ENCODE data around the gene NOX3. TPM values are rescaled to one million over a fixed set of nuclear protein-coding genes. Genes with fewer than 3 reads are reported as not detected.

The NOX3 gene, protein sequence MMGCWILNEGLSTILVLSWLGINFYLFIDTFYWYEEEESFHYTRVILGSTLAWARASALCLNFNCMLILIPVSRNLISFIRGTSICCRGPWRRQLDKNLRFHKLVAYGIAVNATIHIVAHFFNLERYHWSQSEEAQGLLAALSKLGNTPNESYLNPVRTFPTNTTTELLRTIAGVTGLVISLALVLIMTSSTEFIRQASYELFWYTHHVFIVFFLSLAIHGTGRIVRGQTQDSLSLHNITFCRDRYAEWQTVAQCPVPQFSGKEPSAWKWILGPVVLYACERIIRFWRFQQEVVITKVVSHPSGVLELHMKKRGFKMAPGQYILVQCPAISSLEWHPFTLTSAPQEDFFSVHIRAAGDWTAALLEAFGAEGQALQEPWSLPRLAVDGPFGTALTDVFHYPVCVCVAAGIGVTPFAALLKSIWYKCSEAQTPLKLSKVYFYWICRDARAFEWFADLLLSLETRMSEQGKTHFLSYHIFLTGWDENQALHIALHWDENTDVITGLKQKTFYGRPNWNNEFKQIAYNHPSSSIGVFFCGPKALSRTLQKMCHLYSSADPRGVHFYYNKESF
- polyA plus RNA-seq (2013), result not detected

DNA sequence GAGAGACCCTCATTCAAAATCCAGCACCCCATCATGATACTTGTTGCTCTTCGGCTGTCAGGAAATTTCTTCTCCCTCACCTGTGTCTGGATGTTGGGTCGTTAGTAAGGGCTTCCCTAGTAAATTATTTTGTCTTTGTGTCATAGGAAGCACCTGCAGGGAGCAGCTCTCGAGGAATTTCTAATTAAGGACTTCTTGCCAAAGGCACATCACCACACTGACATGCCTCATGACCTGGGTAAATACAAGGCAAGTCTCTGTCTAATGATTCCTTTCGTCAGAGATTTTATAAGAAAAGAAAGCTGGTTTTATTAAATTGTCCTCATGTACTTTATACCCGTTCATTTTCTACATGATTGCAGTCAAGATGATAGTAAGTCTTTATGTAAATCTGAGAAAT is at the start of gene NOX3:
Gene NOX3, minus strand, starts transcription at position 74 of the 400 bp plus-strand sequence. Its CDS starts 39 bp downstream, at position 35.
- no peaks in the 10 kb centered on the region for H3K36me3 ChIP-seq (ENCODE audit: control insufficient read depth in 4 of 4, insufficient read depth in 4 of 4, low read length in 3 of 4)
- peaks cover 0 to 10% (median 0%) of the 10 kb centered on the region in 4 experiments for H3K4me1 ChIP-seq (ENCODE audit: control extremely low read depth in 1 of 4, control insufficient read depth in 4 of 4, insufficient read depth in 4 of 4, low read length in 3 of 4)
- no peak within 1 kb of the TSS for H3K27ac ChIP-seq (ENCODE audit: insufficient read depth in 1 of 2, low read depth in 1 of 2, low read length in 2 of 2, poor library complexity in 1 of 2, severe bottlenecking in 2 of 2)
- no peaks in the 10 kb centered on the region for H3K9me3 ChIP-seq (ENCODE audit: control extremely low read depth in 1 of 5, control insufficient read depth in 4 of 5, insufficient read depth in 2 of 5, low read depth in 1 of 5, low read length in 4 of 5)
- DNase-seq, result no peak
- 50% methylated on average over 1 of the region's 5 CpGs for WGBS (ENCODE audit: insufficient coverage)
- CTCF ChIA-PET, result no interaction called here
- POLR2A ChIA-PET, result no interaction called here
- no peak within 1 kb of the TSS for H3K4me3 ChIP-seq (ENCODE audit: control insufficient read depth in 1 of 7, extremely low read depth in 1 of 7, insufficient read depth in 4 of 7, low read depth in 2 of 7, low read length in 6 of 7)
- no peaks in the 10 kb centered on the region for H3K27me3 ChIP-seq (replicated peaks in 2 of 5; ENCODE audit: control insufficient read depth in 4 of 5, insufficient read depth in 5 of 5, low read length in 4 of 5)

DNA sequence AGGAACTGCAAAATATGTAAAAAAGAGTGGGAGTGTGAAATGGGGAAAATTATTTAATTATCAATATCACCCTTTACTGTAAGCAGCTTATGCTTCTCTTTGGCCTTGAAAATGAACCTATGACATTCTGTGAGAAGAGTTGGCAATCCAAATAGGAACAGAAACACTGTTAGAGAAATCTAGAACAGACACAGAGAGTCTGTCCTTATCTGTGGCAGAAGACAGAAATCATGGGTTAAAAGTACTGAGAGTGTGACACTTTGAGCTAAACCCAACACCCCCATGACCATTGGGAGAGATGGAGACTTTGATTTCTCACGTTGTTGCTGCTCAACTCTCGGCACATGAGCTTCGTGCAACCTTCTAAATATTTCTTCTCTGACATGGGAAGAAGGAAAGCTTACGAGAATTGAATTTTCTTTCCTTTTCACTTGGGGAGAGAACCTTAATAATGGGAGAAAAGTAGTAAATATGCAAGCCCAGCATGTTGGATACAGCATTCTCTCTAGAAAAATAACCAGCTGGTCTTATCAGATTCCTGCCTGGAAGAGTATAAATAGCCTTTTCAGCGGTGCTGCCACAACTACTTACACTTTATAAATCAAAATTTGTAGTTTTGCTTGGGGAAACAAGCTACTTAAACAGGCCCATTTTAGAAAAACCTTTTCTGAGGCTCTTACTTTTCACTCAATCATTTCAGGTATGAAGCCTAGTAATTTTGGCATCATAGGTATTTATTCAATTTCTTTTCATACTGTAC is 49.4 kb upstream of the NOX3 start:
- H3K36me3 ChIP-seq (ENCODE audit: control insufficient read depth in 4 of 4, insufficient read depth in 4 of 4, low read length in 3 of 4), result no peaks in the 10 kb centered on the region
- peaks cover 0 to 4% (median 0%) of the 10 kb centered on the region in 5 experiments for H3K9me3 ChIP-seq (ENCODE audit: control extremely low read depth in 1 of 5, control insufficient read depth in 4 of 5, insufficient read depth in 2 of 5, low read depth in 1 of 5, low read length in 4 of 5)
- no peak overlapping the region for H3K4me3 ChIP-seq (ENCODE audit: control insufficient read depth in 1 of 7, extremely low read depth in 1 of 7, insufficient read depth in 4 of 7, low read depth in 2 of 7, low read length in 6 of 7)
- WGBS (ENCODE audit: insufficient coverage), result 92% methylated on average over 3 of the region's 5 CpGs
- no peak for DNase-seq
- H3K4me1 ChIP-seq (ENCODE audit: control extremely low read depth in 1 of 4, control insufficient read depth in 4 of 4, insufficient read depth in 4 of 4, low read length in 3 of 4), result no peaks in the 10 kb centered on the region
- ChIA-PET POLR2A (interaction anchor here (0.5 kb wide), 1 partner anchor 8 kb away, joined by 3 read pairs; no protein-coding TSS in a partner anchor), CTCF (no interaction called here)
- no peak overlapping the region for H3K27ac ChIP-seq (ENCODE audit: insufficient read depth in 1 of 2, low read depth in 1 of 2, low read length in 2 of 2, poor library complexity in 1 of 2, severe bottlenecking in 2 of 2)
- H3K27me3 ChIP-seq (replicated peaks in 2 of 5; ENCODE audit: control insufficient read depth in 4 of 5, insufficient read depth in 5 of 5, low read length in 4 of 5), result no peaks in the 10 kb centered on the region

DNA sequence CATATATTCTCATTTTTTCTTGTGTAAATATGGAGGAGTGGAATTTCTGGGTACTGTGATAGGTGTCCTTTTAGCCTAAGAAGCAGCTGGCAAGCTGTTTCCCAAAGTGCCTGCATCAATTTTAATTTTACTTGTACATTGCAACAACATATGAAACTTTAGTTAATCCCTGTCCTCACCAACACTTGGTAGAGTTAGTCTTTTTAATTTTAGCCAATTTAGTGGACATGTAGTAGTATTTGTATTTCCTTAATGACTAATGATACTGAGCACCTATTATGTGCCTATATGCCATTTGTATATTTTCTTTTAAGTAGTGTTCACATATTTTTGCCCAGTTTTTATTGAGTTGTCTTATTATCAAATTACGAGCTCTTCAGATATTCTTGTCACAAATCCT is 46.8 kb upstream of the NOX3 start:
- ChIA-PET CTCF (no interaction called here), POLR2A (no interaction called here)
- Histone ChIP-seq H3K9me3 (ENCODE audit: control extremely low read depth in 1 of 5, control insufficient read depth in 4 of 5, insufficient read depth in 2 of 5, low read depth in 1 of 5, low read length in 4 of 5) (peaks cover 0 to 6% (median 0%) of the 10 kb centered on the region in 5 experiments), H3K27ac (ENCODE audit: insufficient read depth in 1 of 2, low read depth in 1 of 2, low read length in 2 of 2, poor library complexity in 1 of 2, severe bottlenecking in 2 of 2) (no peak overlapping the region), H3K4me3 (ENCODE audit: control insufficient read depth in 1 of 7, extremely low read depth in 1 of 7, insufficient read depth in 4 of 7, low read depth in 2 of 7, low read length in 6 of 7) (no peak overlapping the region), H3K27me3 (replicated peaks in 2 of 5; ENCODE audit: control insufficient read depth in 4 of 5, insufficient read depth in 5 of 5, low read length in 4 of 5) (no peaks in the 10 kb centered on the region), H3K36me3 (ENCODE audit: control insufficient read depth in 4 of 4, insufficient read depth in 4 of 4, low read length in 3 of 4) (no peaks in the 10 kb centered on the region), H3K4me1 (ENCODE audit: control extremely low read depth in 1 of 4, control insufficient read depth in 4 of 4, insufficient read depth in 4 of 4, low read length in 3 of 4) (no peaks in the 10 kb centered on the region)
- DNase-seq, result no peak
- WGBS (ENCODE audit: insufficient coverage), result no CpG with 5 or more reads among the region's 1 CpG

DNA sequence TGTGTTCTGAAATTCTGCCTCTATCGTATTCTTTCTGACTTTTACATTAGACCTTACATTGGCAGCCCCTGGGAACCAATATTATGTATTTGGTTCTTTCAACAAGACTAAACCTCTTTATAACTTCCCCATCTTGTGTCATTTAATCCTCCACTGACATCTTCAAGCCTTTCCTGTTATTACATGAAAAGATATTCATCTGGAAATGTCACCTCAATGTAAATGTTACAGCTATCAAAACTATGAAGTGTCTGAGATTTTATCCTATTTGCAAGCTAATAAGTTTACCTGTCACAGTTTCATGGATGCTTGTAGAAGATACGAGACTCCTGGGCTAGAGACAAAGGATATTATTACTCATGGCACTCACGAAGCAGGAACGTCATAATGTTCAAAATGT is 43.9 kb upstream of the NOX3 start:
- CTCF ChIA-PET, result no interaction called here
- Histone ChIP-seq H3K4me1 (ENCODE audit: control extremely low read depth in 1 of 4, control insufficient read depth in 4 of 4, insufficient read depth in 4 of 4, low read length in 3 of 4) (no peaks in the 10 kb centered on the region), H3K4me3 (ENCODE audit: control insufficient read depth in 1 of 7, extremely low read depth in 1 of 7, insufficient read depth in 4 of 7, low read depth in 2 of 7, low read length in 6 of 7) (no peak overlapping the region), H3K27ac (ENCODE audit: insufficient read depth in 1 of 2, low read depth in 1 of 2, low read length in 2 of 2, poor library complexity in 1 of 2, severe bottlenecking in 2 of 2) (no peak overlapping the region), H3K36me3 (ENCODE audit: control insufficient read depth in 4 of 4, insufficient read depth in 4 of 4, low read length in 3 of 4) (no peaks in the 10 kb centered on the region), H3K9me3 (ENCODE audit: control extremely low read depth in 1 of 5, control insufficient read depth in 4 of 5, insufficient read depth in 2 of 5, low read depth in 1 of 5, low read length in 4 of 5) (peaks cover 0 to 6% (median 0%) of the 10 kb centered on the region in 5 experiments), H3K27me3 (replicated peaks in 2 of 5; ENCODE audit: control insufficient read depth in 4 of 5, insufficient read depth in 5 of 5, low read length in 4 of 5) (no peaks in the 10 kb centered on the region)
- POLR2A ChIA-PET, result no interaction called here
- WGBS (ENCODE audit: insufficient coverage), result 100% methylated on average over 3 of the region's 4 CpGs
- DNase-seq, result no peak

DNA sequence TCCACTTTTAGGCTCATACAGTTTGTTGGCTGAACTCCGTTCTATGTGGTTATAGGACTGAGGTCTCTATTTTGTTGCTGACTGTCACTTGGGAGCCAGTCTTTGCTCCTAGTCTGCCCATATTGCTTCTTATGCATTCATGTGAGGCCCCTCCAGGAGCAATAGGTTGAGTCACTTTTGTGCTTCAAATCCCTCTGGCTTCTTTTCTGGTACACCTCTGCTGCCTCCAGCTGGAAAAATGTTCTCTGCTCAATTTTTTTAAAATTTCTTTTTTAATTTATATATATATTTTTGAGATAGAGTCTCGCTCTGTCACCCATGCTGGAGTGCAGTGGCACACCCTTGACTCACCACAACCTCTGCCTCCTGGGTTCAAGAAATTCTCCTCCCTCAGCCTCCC is 42.7 kb upstream of the NOX3 start:
- Histone ChIP-seq H3K9me3 (ENCODE audit: control extremely low read depth in 1 of 5, control insufficient read depth in 4 of 5, insufficient read depth in 2 of 5, low read depth in 1 of 5, low read length in 4 of 5) (peaks cover 0 to 6% (median 0%) of the 10 kb centered on the region in 5 experiments), H3K4me1 (ENCODE audit: control extremely low read depth in 1 of 4, control insufficient read depth in 4 of 4, insufficient read depth in 4 of 4, low read length in 3 of 4) (no peaks in the 10 kb centered on the region), H3K27ac (ENCODE audit: insufficient read depth in 1 of 2, low read depth in 1 of 2, low read length in 2 of 2, poor library complexity in 1 of 2, severe bottlenecking in 2 of 2) (no peak overlapping the region), H3K27me3 (replicated peaks in 2 of 5; ENCODE audit: control insufficient read depth in 4 of 5, insufficient read depth in 5 of 5, low read length in 4 of 5) (no peaks in the 10 kb centered on the region), H3K36me3 (ENCODE audit: control insufficient read depth in 4 of 4, insufficient read depth in 4 of 4, low read length in 3 of 4) (no peaks in the 10 kb centered on the region), H3K4me3 (ENCODE audit: control insufficient read depth in 1 of 7, extremely low read depth in 1 of 7, insufficient read depth in 4 of 7, low read depth in 2 of 7, low read length in 6 of 7) (no peak overlapping the region)
- POLR2A ChIA-PET, result no interaction called here
- 100% methylated on average over 1 of the region's 2 CpGs for WGBS (ENCODE audit: insufficient coverage)
- CTCF ChIA-PET, result interaction anchor here (1.0 to 1.8 kb wide), 4 partner anchors 11 to 171 kb away, joined by 3 to 5 read pairs (median 4); no protein-coding TSS in a partner anchor
- no peak for DNase-seq

DNA sequence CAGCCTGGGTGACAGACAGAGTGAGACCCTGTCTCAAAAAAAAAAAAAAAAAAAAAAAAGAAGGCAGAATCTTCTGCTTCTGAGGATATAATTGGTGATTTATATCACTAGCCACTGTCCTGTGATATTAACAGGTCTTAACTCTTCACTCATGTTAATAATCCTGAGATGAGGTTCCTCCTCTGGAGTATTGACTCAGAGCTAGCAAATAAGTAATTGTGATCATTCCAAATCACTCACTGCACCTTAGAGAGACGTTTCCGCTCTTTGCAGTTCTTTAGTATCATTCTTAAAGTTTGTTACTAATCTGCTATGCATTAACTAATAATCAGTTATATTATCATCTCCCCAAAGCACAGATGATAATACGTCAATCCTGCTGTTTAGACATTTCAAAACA is 41.6 kb upstream of the NOX3 start:
- H3K36me3 ChIP-seq (ENCODE audit: control insufficient read depth in 4 of 4, insufficient read depth in 4 of 4, low read length in 3 of 4), result no peaks in the 10 kb centered on the region
- H3K9me3 ChIP-seq (ENCODE audit: control extremely low read depth in 1 of 5, control insufficient read depth in 4 of 5, insufficient read depth in 2 of 5, low read depth in 1 of 5, low read length in 4 of 5), result peaks cover 0 to 4% (median 0%) of the 10 kb centered on the region in 5 experiments
- H3K27me3 ChIP-seq (replicated peaks in 2 of 5; ENCODE audit: control insufficient read depth in 4 of 5, insufficient read depth in 5 of 5, low read length in 4 of 5), result no peaks in the 10 kb centered on the region
- no peak for DNase-seq
- H3K4me3 ChIP-seq (ENCODE audit: control insufficient read depth in 1 of 7, extremely low read depth in 1 of 7, insufficient read depth in 4 of 7, low read depth in 2 of 7, low read length in 6 of 7), result no peak overlapping the region
- ChIA-PET POLR2A (no interaction called here), CTCF (interaction anchor here (0.7 to 1.8 kb wide), 6 partner anchors 10 to 1149 kb away, joined by 3 to 5 read pairs (median 4); no protein-coding TSS in a partner anchor)
- WGBS (ENCODE audit: insufficient coverage), result no CpG with 5 or more reads among the region's 3 CpGs
- H3K27ac ChIP-seq (ENCODE audit: insufficient read depth in 1 of 2, low read depth in 1 of 2, low read length in 2 of 2, poor library complexity in 1 of 2, severe bottlenecking in 2 of 2), result no peak overlapping the region
- H3K4me1 ChIP-seq (ENCODE audit: control extremely low read depth in 1 of 4, control insufficient read depth in 4 of 4, insufficient read depth in 4 of 4, low read length in 3 of 4), result no peaks in the 10 kb centered on the region
